H1 (cell line): ENCODE results near the gene PNRC1. TPM values are rescaled to one million over a fixed set of nuclear protein-coding genes. Genes with fewer than 3 reads are reported as not detected.

Experiments
- CTCF ChIA-PET: fragments of 300-600 bp; sonication (Branson Sonifier 250); formaldehyde crosslinking; loops from one replicate; lab custom pipeline; 2021; ENCODE audit not compliant: partially characterized antibody; lab: Charles Lee
- POLR2A ChIA-PET: fragments of 300-600 bp; sonication (Branson Sonifier 250); formaldehyde crosslinking; loops from one replicate; lab custom pipeline; 2021; ENCODE audit warnings: inconsistent platforms; ENCODE audit not compliant: partially characterized antibody; lab: Charles Lee
- DNase-seq, 2 experiments: peaks; one replicate each; pipeline versions ENCODE4 v3.0.0 to v3.0.0-alpha.2; 2010 to 2022; ENCODE audit warnings: low spot score in 2 of 2, low read depth in 1 of 2, mixed read lengths in 1 of 2
- FAIRE-seq: peaks from 2 replicates; lab custom pipeline; 2011; peaks lifted over from hg19 to GRCh38; lab: Jason Lieb, UNC
- H2AFZ ChIP-seq: 2 replicates; pipeline ENCODE4 v1.8.1; 2012; ENCODE audit warnings: low read length, inconsistent platforms
- H2AK5ac ChIP-seq: 2 replicates; pipeline ENCODE4 v1.6.1; 2013; ENCODE audit warnings: low read depth, low read length
- H2BK120ac ChIP-seq: replicated peaks from 2 replicates; pipeline ENCODE3; 2013; ENCODE audit warnings: low read depth, low read length, inconsistent platforms
- H2BK12ac ChIP-seq: 2 replicates; pipeline ENCODE4 v1.6.1; 2013; ENCODE audit warnings: low read depth, low read length
- H2BK15ac ChIP-seq: 2 replicates; pipeline ENCODE4 v1.6.1; 2013; ENCODE audit warnings: low read length
- H2BK20ac ChIP-seq: 2 replicates; pipeline ENCODE4 v1.6.1; 2013; ENCODE audit warnings: low read length
- H2BK5ac ChIP-seq: 2 replicates; pipeline ENCODE4 v1.6.1; 2013; ENCODE audit warnings: low read depth, low read length
- H3K14ac ChIP-seq: 2 replicates; pipeline ENCODE4 v1.6.1; 2013; ENCODE audit warnings: inconsistent platforms; ENCODE audit not compliant: insufficient read length
- H3K18ac ChIP-seq: 2 replicates; pipeline ENCODE4 v1.6.1; 2013; ENCODE audit warnings: low read length; ENCODE audit errors: extremely low read depth
- H3K23ac ChIP-seq: 2 replicates; pipeline ENCODE4 v1.6.1; 2013; ENCODE audit warnings: inconsistent platforms; ENCODE audit not compliant: insufficient read length
- H3K23me2 ChIP-seq: 2 replicates; pipeline ENCODE4 v1.6.1; 2013; ENCODE audit warnings: low read depth, low read length
- H3K27ac ChIP-seq: 2 replicates; pipeline ENCODE4 v1.6.1; 2011; ENCODE audit warnings: low read depth, low read length, inconsistent platforms
- H3K27me3 ChIP-seq, 4 experiments: replicated peaks in 1 of 4; 1 replicate in 1 of 4; 2 replicates in 3 of 4; pipeline versions ENCODE4 v1.6.1 to v1.8.1; 2011 to 2013; ENCODE audit warnings: low read length in 3 of 4, mild to moderate bottlenecking in 3 of 4, inconsistent platforms in 2 of 4, mixed read lengths in 2 of 4, moderate library complexity in 1 of 4; ENCODE audit not compliant: control insufficient read depth in 3 of 4, insufficient read depth in 3 of 4; ENCODE audit errors: extremely low read depth in 1 of 4
- H3K36me3 ChIP-seq, 4 experiments: 2 replicates each; pipeline versions ENCODE4 v1.6.1 to v1.8.1; 2011 to 2013; ENCODE audit warnings: mild to moderate bottlenecking in 4 of 4, low read length in 3 of 4, moderate library complexity in 2 of 4, control low read depth in 1 of 4, inconsistent platforms in 1 of 4; ENCODE audit not compliant: insufficient read depth in 4 of 4, control insufficient read depth in 2 of 4
- H3K4ac ChIP-seq: replicated peaks from 2 replicates; pipeline ENCODE3; 2013; ENCODE audit warnings: low read length, low read depth, mixed read lengths, inconsistent platforms; ENCODE audit not compliant: insufficient read length
- H3K4me1 ChIP-seq, 4 experiments: replicated peaks in 1 of 4; 1 replicate in 1 of 4; 2 replicates in 3 of 4; pipeline versions ENCODE4 v1.6.1 to v1.8.1; 2011 to 2013; ENCODE audit warnings: low read length in 3 of 4, inconsistent platforms in 2 of 4, mixed read lengths in 1 of 4; ENCODE audit not compliant: insufficient read depth in 4 of 4, control insufficient read depth in 3 of 4
- H3K4me2 ChIP-seq, 2 experiments: 2 replicates each; pipeline versions ENCODE4 v1.6.1 to v1.8.1; 2011 to 2013; ENCODE audit warnings: low read depth in 2 of 2, low read length in 2 of 2, control low read depth in 1 of 2, inconsistent platforms in 1 of 2, mild to moderate bottlenecking in 1 of 2; ENCODE audit not compliant: insufficient read depth in 1 of 2
- H3K4me3 ChIP-seq, 4 experiments: fragments of 200-600, 300-600 bp in 1 of 4; sonication (generic), shearing (Covaris generic), sonication (Bioruptor Twin) in 1 of 4; 2 replicates each; pipeline versions ENCODE4 v1.5.1 to v1.8.1; 2011 to 2016; ENCODE audit warnings: low read length in 4 of 4, low read depth in 3 of 4, control low read depth in 2 of 4, inconsistent platforms in 2 of 4, mild to moderate bottlenecking in 2 of 4, mixed read lengths in 1 of 4, moderate library complexity in 1 of 4; ENCODE audit not compliant: insufficient read depth in 2 of 4; ENCODE audit errors: extremely low read depth in 1 of 4
- H3K56ac ChIP-seq: replicated peaks from 2 replicates; pipeline ENCODE3; 2013; ENCODE audit warnings: low read depth, mild to moderate bottlenecking, mixed read lengths, low read length, inconsistent platforms; ENCODE audit not compliant: insufficient read length
- H3K79me1 ChIP-seq: 2 replicates; pipeline ENCODE4 v1.6.1; 2013; ENCODE audit warnings: low read depth, low read length, control low read depth
- H3K79me2 ChIP-seq, 2 experiments: 2 replicates each; pipeline versions ENCODE4 v1.6.1 to v1.8.1; 2012 to 2013; ENCODE audit warnings: low read length in 2 of 2, mild to moderate bottlenecking in 2 of 2, inconsistent platforms in 1 of 2; ENCODE audit not compliant: insufficient read depth in 2 of 2, control insufficient read depth in 1 of 2
- H3K9ac ChIP-seq, 4 experiments: replicated peaks in 1 of 4; 1 replicate in 1 of 4; 2 replicates in 3 of 4; pipeline versions ENCODE4 v1.6.1 to v1.8.1; 2011 to 2013; ENCODE audit warnings: low read depth in 3 of 4, low read length in 3 of 4, control low read depth in 2 of 4, mild to moderate bottlenecking in 2 of 4, moderate library complexity in 2 of 4, inconsistent platforms in 1 of 4; ENCODE audit errors: extremely low read depth in 1 of 4
- H3K9me3 ChIP-seq, 2 experiments: 2 replicates each; pipeline versions ENCODE4 v1.6.1 to v1.8.1; 2012 to 2013; ENCODE audit warnings: mild to moderate bottlenecking in 2 of 2, moderate library complexity in 2 of 2, control low read depth in 1 of 2, inconsistent platforms in 1 of 2, low read depth in 1 of 2, low read length in 1 of 2, mixed read lengths in 1 of 2; ENCODE audit not compliant: insufficient read depth in 2 of 2
- H4K20me1 ChIP-seq, 2 experiments: replicated peaks in 1 of 2; 2 replicates each; pipeline versions ENCODE3 to v1.8.1; 2011 to 2013; ENCODE audit warnings: inconsistent platforms in 2 of 2, low read length in 2 of 2, mild to moderate bottlenecking in 1 of 2; ENCODE audit not compliant: insufficient read depth in 2 of 2, control insufficient read depth in 1 of 2
- H4K5ac ChIP-seq: 2 replicates; pipeline ENCODE4 v1.6.1; 2013; ENCODE audit warnings: low read length, low read depth, mixed read lengths, inconsistent platforms; ENCODE audit not compliant: insufficient read length
- H4K8ac ChIP-seq: 2 replicates; pipeline ENCODE4 v1.8.0; 2013; ENCODE audit warnings: mild to moderate bottlenecking, moderate library complexity, low read length, inconsistent platforms; ENCODE audit not compliant: insufficient read depth; ENCODE audit errors: extremely low read depth
- H4K91ac ChIP-seq: replicated peaks from 2 replicates; pipeline ENCODE3; 2013; ENCODE audit warnings: low read length, mixed read lengths, inconsistent platforms; ENCODE audit not compliant: insufficient read length
- RFX5 ChIP-seq: IDR thresholded peaks from 2 replicates; pipeline ENCODE4 v1.6.1; 2011; ENCODE audit warnings: low read depth, low read length, improper control_type of control experiment, borderline replicate concordance
- TEAD4 ChIP-seq: IDR thresholded peaks from 2 replicates; pipeline ENCODE4 v1.6.1; 2012; ENCODE audit warnings: low read depth, low read length, inconsistent platforms, mixed read lengths
- WGBS, 2 experiments: shearing (Covaris generic) in 1 of 2; methylation state at CpG; one replicate each; pipeline versions ENCODE4 v1.1.6 to v1.1.7; 2013 to 2015; ENCODE audit warnings: low lambda C conversion rate in 2 of 2, mixed read lengths in 2 of 2, inconsistent platforms in 1 of 2, low coverage in 1 of 2, missing lambda C conversion rate in 1 of 2; ENCODE audit not compliant: insufficient replicate concordance in 2 of 2, insufficient coverage in 1 of 2, insufficient read length in 1 of 2; ENCODE audit errors: extremely low coverage in 1 of 2, missing lambda C conversion rate in 1 of 2; 5-methylcytosine and 5-hydroxymethylcytosine counted together
- polyA plus RNA-seq, 7 experiments: library from polyadenylated mRNA; depleted of rRNA in 3 of 7; stranded (reverse) in 5 of 7; unstranded in 2 of 7; fragments of >200 nt in 5 of 7; fragments of 200-250 nt in 2 of 7; gene quantifications; 1 replicate in 5 of 7; 2 replicates in 1 of 7; 4 replicates in 1 of 7; pipeline versions ENCODE4 v1.2.1 to v1.2.3, GENCODE V29; 2011 to 2013; ENCODE audit warnings: missing spikeins in 2 of 7, mixed read lengths in 2 of 7
- total RNA-seq: library from RNA; stranded (reverse); fragmentation: NEBNext Ultra II Directional; extraction: Animal tissue kit (Norgen Biotek cat#: 25700); gene quantifications from 2 replicates; pipeline ENCODE4 v1.2.1, GENCODE V29; 2021

Gene PNRC1
- total and polyA plus RNA-seq, 2 of the 8 experiments (the other 6 are each of a cell fraction or from before 2014, with no cell fraction given), result 6.3 to 48.5 TPM

- no peak overlapping the region for H4K8ac ChIP-seq
- H2AFZ ChIP-seq, result no peak overlapping the region
- H2AK5ac ChIP-seq, result peak overlapping the region; percentile 92; the same call in 1 of the 2 replicates
- no peaks in the 10 kb centered on the region for H4K20me1 ChIP-seq
- H3K4me2 ChIP-seq, result peak overlapping the region in 1 of 2 experiments; percentile 57; a peak in 2 of 4 replicates
- H2BK15ac ChIP-seq, result no peak overlapping the region
- peak overlapping the region; percentile 88; the same call in 1 of the 2 replicates for H2BK12ac ChIP-seq
- H3K4me1 ChIP-seq, result peaks cover 2 to 11% (median 9%) of the 10 kb centered on the region in 4 experiments; a peak in 6 of 7 replicates
- H3K27ac ChIP-seq, result no peak overlapping the region
- H3K23me2 ChIP-seq, result 0 out of 2 replicates have a peak, but pooled peaks cover 1% of the 10 kb centered on the region
- H3K4me3 ChIP-seq, result no peak overlapping the region
- no peaks in the 10 kb centered on the region for H3K27me3 ChIP-seq
- H3K23ac ChIP-seq, result no peak overlapping the region
- TF ChIP-seq RFX5, result peak; percentile 48; the same call in 1 of the 2 replicates
- no peak for TF ChIP-seq TEAD4
- no peaks in the 10 kb centered on the region for H3K79me2 ChIP-seq
- H3K36me3 ChIP-seq, result no peaks in the 10 kb centered on the region
- H3K4ac ChIP-seq, result no peak overlapping the region
- no peak overlapping the region for H3K56ac ChIP-seq
- ChIA-PET POLR2A (interaction anchor here (0.7 to 1.3 kb wide), 2 partner anchors 10 to 144 kb away, joined by 3 to 4 read pairs; no protein-coding TSS in a partner anchor), CTCF (interaction anchor here (1.6 to 2.4 kb wide), 2 partner anchors 11 to 51 kb away, joined by 3 to 6 read pairs; no protein-coding TSS in a partner anchor)
- H2BK5ac ChIP-seq, result 0 out of 2 replicates have a peak overlapping the region, but pooled peaks have one; percentile 45
- 0 out of 2 replicates have a peak overlapping the region, but pooled peaks have one; percentile 24 for H3K18ac ChIP-seq
- peaks cover 17% of the 10 kb centered on the region in 2 experiments for H3K9me3 ChIP-seq
- H3K14ac ChIP-seq, result no peak overlapping the region
- FAIRE-seq, result peak; percentile 19
- no peak overlapping the region for H3K9ac ChIP-seq
- WGBS, 2 experiments, result 74% methylated on average over 7 of the region's 7 CpGs; no CpG with 5 or more reads in 1 of the 2 experiments
- no peak overlapping the region for H4K91ac ChIP-seq
- H2BK120ac ChIP-seq, result no peak overlapping the region
- no peak for DNase-seq
- no peaks in the 10 kb centered on the region for H3K79me1 ChIP-seq
- H2BK20ac ChIP-seq, result peak overlapping the region; percentile 61; the same call in 1 of the 2 replicates
- no peak overlapping the region for H4K5ac ChIP-seq
Measured at GRCh38 chr6:89034586-89035251, 45.8 kb upstream of the PNRC1 start.
